ENCODE results near the gene MED20. TPM values are rescaled to one million over a fixed set of nuclear protein-coding genes. Genes with fewer than 3 reads are reported as not detected.
A peak's percentile ranks its signal among the peaks of the same experiment; 100 is the strongest.

Gene MED20, protein sequence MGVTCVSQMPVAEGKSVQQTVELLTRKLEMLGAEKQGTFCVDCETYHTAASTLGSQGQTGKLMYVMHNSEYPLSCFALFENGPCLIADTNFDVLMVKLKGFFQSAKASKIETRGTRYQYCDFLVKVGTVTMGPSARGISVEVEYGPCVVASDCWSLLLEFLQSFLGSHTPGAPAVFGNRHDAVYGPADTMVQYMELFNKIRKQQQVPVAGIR
- total RNA-seq, result 10 to 100 TPM; 11.3 to 21.5 (median 15.9) TPM
- 1 to 10 TPM; 5.3 to 8.6 (median 6.4) TPM for polyA plus RNA-seq
- long read RNA-seq, donor 1, transcript MED20-201 (4 exons, 2,438 nt), result major isoform, 5 of 5 reads
- long read RNA-seq, donor 1, partial matches to known transcripts, result 0 of 5 reads
- long read RNA-seq, donor 1, other reads (novel, unspliced or antisense), result 0 of 5 reads
- long read RNA-seq, donor 2, transcript MED20-201 (4 exons, 2,438 nt), result major isoform, 10 of 10 reads
- long read RNA-seq, donor 2, partial matches to known transcripts, result 0 of 10 reads
- long read RNA-seq, donor 2, other reads (novel, unspliced or antisense), result 0 of 10 reads

DNA sequence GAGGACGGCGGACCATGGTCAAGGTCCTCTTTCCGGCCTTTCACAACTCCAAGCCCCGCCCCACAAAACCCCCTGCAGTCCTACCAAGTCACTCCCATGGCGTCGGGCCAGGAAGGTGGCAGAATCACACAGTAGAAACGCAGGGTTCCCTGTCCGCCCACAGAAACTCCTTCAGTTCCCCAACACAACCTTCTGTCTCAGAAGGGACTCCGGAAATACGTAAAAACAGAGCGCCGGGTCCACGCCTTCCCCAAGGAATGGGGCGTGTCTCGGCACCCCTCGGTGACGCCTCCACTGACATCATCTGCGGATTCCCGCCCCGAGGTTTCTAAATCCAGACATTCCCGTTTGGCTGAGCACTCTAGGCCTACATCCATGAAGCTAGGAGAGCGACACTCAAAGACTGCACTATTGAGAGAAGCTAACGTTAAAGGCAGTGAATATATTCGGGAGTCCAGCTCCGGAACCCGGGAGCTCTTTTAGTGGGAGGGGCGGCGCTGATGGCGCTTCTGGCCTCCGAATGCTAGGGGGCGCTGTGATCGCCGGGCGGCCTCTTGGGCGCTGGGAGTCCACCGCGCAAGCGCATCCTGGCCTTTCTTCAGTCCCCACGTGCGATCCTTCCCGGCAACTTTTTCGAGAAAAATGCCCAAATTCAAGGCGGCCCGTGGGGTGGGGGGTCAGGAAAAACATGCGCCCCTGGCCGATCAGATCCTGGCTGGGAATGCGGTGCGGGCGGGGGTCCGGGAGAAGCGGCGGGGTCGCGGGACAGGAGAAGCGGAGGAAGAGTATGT is at the start of gene MED20, which contains the start of gene BYSL:
TSS of gene MED20 (minus strand) at position 219 of the 791 bp plus-strand sequence. CDS start at position 98, 121 bp downstream.
TSS of gene BYSL (plus strand) at position 579 of the 791 bp plus-strand sequence. CDS start at position 643, 64 bp downstream.
- DNase-seq, result peak; percentile 97
- Histone ChIP-seq H3K4me1 (peaks cover 25 to 80% (median 49%) of the 10 kb centered on the region in 6 donors), H3K36me3 (peaks cover 0 to 34% (median 10%) of the 10 kb centered on the region in 6 donors), H3K9me3 (no peaks in the 10 kb centered on the region), H3K27ac (peak within 1 kb of the TSS; percentile 93 to 100 (median 98)), H3K4me3 (peak within 1 kb of the TSS; percentile 60 to 89 (median 81)), H3K27me3 (replicated peaks in 1 of 7) (no peaks in the 10 kb centered on the region)
- peak; percentile 88 to 93 (median 91) for TF ChIP-seq POLR2AphosphoS5 (IDR thresholded peaks at IDR 0.05)
- TF ChIP-seq, protein P1, sequence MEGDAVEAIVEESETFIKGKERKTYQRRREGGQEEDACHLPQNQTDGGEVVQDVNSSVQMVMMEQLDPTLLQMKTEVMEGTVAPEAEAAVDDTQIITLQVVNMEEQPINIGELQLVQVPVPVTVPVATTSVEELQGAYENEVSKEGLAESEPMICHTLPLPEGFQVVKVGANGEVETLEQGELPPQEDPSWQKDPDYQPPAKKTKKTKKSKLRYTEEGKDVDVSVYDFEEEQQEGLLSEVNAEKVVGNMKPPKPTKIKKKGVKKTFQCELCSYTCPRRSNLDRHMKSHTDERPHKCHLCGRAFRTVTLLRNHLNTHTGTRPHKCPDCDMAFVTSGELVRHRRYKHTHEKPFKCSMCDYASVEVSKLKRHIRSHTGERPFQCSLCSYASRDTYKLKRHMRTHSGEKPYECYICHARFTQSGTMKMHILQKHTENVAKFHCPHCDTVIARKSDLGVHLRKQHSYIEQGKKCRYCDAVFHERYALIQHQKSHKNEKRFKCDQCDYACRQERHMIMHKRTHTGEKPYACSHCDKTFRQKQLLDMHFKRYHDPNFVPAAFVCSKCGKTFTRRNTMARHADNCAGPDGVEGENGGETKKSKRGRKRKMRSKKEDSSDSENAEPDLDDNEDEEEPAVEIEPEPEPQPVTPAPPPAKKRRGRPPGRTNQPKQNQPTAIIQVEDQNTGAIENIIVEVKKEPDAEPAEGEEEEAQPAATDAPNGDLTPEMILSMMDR (IDR thresholded peaks at IDR 0.05 in 8 of 11, conservative IDR thresholded peaks at IDR 0.05 in 3 of 11), result peak; percentile 97 to 100 (median 99)
- peak; percentile 49 to 81 (median 56) for TF ChIP-seq POLR2A (IDR thresholded peaks at IDR 0.05)
- intact Hi-C loops (cut with DNase I; ENCODE audit: low total_unique reads), result no loop called here
- WGBS, 5 donors, result 0 to 1% (median 0%) methylated on average over 44 to 55 of the region's 55 CpGs

DNA sequence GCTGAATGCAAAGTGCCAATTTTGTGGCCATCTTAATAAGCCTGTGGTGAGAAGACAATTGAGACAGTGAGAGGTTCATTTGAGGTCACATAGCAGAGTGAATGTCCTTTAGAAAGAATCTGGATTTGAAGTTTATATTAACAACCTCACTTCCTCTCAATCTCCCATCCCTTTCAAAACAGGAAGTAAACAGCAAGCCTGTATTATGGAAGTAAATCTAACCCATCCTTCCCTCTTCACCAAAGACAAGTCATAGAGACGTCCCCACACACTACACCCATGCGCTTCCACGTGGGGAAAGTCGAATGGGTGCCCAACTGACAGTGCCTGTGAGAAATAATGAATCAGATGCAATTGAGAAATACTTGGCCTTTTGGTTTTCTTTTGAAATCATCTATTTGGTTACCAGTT is 49.5 kb upstream of the MED20 start:
- no peak overlapping the region for H3K4me3 ChIP-seq
- peaks cover 0 to 86% (median 0%) of the 10 kb centered on the region in 6 donors for H3K36me3 ChIP-seq
- no peak for DNase-seq
- H3K9me3 ChIP-seq, result no peaks in the 10 kb centered on the region
- peak overlapping the region in 5 of 8 donors; percentile 10 to 58 (median 41) for H3K27ac ChIP-seq
- peaks cover 17 to 100% (median 68%) of the 10 kb centered on the region in 6 donors for H3K4me1 ChIP-seq
- TF ChIP-seq, protein P1 (IDR thresholded peaks at IDR 0.05 in 8 of 11, conservative IDR thresholded peaks at IDR 0.05 in 3 of 11), result no peak
- TF ChIP-seq POLR2AphosphoS5 (IDR thresholded peaks at IDR 0.05), result peak in 1 of 3 donors; percentile 55
- 30 to 47% (median 30%) methylated on average over 4 of the region's 4 CpGs for WGBS, 5 donors
- intact Hi-C loops (cut with DNase I; ENCODE audit: low total_unique reads), result no loop called here
- no peaks in the 10 kb centered on the region for H3K27me3 ChIP-seq (replicated peaks in 1 of 7)

DNA sequence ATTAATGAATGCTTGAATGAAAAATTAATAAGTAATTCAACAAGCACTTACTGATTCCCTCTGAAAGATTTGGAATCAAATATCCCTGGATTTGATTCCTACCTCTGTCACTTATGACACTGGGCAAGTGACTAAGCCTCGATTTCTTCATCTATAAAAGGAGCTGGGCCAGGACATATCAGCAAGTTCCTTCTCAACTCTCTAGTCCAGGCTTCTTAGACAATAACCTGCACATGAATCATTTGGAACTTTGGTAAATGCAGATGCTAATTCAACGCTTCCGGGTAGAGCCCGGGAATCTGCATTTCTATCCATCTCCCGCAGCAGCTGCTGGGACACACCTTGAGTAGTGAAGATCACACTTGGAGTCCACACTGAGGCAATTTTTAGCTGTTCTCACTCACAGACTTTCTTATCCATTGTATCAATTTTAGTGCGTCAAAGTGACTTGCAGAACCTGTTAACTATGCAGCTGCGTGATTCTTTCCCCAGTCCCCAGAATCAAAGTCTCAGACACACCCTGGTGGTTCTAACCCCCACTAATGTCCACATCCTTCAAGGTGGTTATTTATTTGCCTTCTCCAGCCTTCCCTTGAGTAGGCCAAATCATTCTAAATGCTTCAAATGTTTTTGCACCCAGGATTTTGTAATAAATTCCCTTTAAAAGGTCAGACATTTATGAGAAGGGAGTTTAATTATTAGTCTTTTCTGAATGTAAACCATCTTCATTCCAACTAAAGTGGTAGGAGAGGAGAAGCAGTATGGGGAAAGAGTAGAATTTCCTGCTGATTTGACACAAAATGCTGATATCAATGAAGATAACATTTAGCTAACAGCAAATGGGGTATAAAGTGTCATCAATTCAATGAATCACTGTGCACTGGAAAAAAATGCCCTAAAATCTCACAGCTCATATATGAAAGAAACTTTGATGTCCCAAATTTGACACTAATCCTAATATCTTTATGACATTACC is 46.7 kb upstream of the MED20 start:
- Histone ChIP-seq H3K9me3 (no peaks in the 10 kb centered on the region), H3K4me3 (no peak overlapping the region), H3K27me3 (replicated peaks in 1 of 7) (no peaks in the 10 kb centered on the region), H3K27ac (no peak overlapping the region), H3K36me3 (peaks cover 0 to 90% (median 4%) of the 10 kb centered on the region in 6 donors), H3K4me1 (peaks cover 17 to 100% (median 48%) of the 10 kb centered on the region in 6 donors)
- TF ChIP-seq POLR2AphosphoS5 (IDR thresholded peaks at IDR 0.05) (no peak), POLR2A (IDR thresholded peaks at IDR 0.05) (no peak)
- TF ChIP-seq, protein P1 (IDR thresholded peaks at IDR 0.05 in 8 of 11, conservative IDR thresholded peaks at IDR 0.05 in 3 of 11), result no peak
- WGBS, 5 donors, result 88 to 93% (median 90%) methylated on average over 7 of the region's 7 CpGs
- intact Hi-C loops (cut with DNase I; ENCODE audit: low total_unique reads), result no loop called here
- DNase-seq, result no peak
